GM18861 (cell line): Measurements from ENCODE around the gene RGS11.
"Not testable (repeated sequence)": the region's sequence is repeated elsewhere in the genome, so short reads cannot be mapped to it uniquely, and the experiment has no call there.

Experiments
- ATAC-seq: cut with Tn5 transposase; IDR thresholded peaks from one replicate; pipeline ENCODE4 v1.9.1; 2021; ENCODE audit not compliant: unreplicated experiment

RGS11 gene

GRCh38 chr16:264440-264951, 11.2 kb downstream of the RGS11 start:
- ATAC-seq, result no peak

GRCh38 chr16:263944-264343, 11.8 kb downstream of the RGS11 start:
- ATAC-seq, result no peak

- ATAC-seq, result no peak
These were observed 12.5 kb downstream of the RGS11 start for GRCh38 chr16:263182-263774.

GRCh38 chr16:262121-262745, 13.5 kb downstream of the RGS11 start:
- ATAC-seq, result no peak

GRCh38 chr16:261031-261691, 14.6 kb downstream of the RGS11 start:
- no peak for ATAC-seq

GRCh38 chr16:260326-260725, 15.4 kb downstream of the RGS11 start:
- ATAC-seq, result no peak

GRCh38 chr16:259814-260253, 15.9 kb downstream of the RGS11 start:
- no peak for ATAC-seq

GRCh38 chr16:259226-259625, 16.5 kb downstream of the RGS11 start:
- no peak for ATAC-seq

GRCh38 chr16:258091-258490, 17.7 kb downstream of the RGS11 start:
- not testable (repeated sequence) for ATAC-seq

- ATAC-seq, result no peak
These were observed 20.6 kb downstream of the RGS11 start for GRCh38 chr16:255183-255582.

- ATAC-seq, result no peak
These were observed 21.3 kb downstream of the RGS11 start for GRCh38 chr16:254461-254860.

GRCh38 chr16:253833-254232, 21.9 kb downstream of the RGS11 start:
- no peak for ATAC-seq

GRCh38 chr16:252366-253337, 23.1 kb downstream of the RGS11 start:
- no peak for ATAC-seq

GRCh38 chr16:249431-249830, 26.3 kb downstream of the RGS11 start:
- no peak for ATAC-seq

- ATAC-seq, result no peak
These were observed 28.7 kb downstream of the RGS11 start for GRCh38 chr16:247027-247426.

- ATAC-seq, result no peak
These were observed 30.6 kb downstream of the RGS11 start for GRCh38 chr16:245105-245504.

GRCh38 chr16:243348-243747, 32.4 kb downstream of the RGS11 start:
- no peak for ATAC-seq

- ATAC-seq, result no peak
These were observed 33.5 kb downstream of the RGS11 start for GRCh38 chr16:242281-242680.

GRCh38 chr16:240559-240958, 35.2 kb downstream of the RGS11 start:
- no peak for ATAC-seq

GRCh38 chr16:239948-240277, 35.8 kb downstream of the RGS11 start:
- no peak for ATAC-seq
